HPDE6-E6E7 (cell line): ENCODE measurements around the gene RASD1.

ENCODE experiments used
- DNase-seq: peaks from one replicate; pipeline ENCODE4 v3.0.0; 2011; ENCODE audit warnings: missing footprints; ENCODE audit errors: extremely low spot score

Gene RASD1

DNA sequence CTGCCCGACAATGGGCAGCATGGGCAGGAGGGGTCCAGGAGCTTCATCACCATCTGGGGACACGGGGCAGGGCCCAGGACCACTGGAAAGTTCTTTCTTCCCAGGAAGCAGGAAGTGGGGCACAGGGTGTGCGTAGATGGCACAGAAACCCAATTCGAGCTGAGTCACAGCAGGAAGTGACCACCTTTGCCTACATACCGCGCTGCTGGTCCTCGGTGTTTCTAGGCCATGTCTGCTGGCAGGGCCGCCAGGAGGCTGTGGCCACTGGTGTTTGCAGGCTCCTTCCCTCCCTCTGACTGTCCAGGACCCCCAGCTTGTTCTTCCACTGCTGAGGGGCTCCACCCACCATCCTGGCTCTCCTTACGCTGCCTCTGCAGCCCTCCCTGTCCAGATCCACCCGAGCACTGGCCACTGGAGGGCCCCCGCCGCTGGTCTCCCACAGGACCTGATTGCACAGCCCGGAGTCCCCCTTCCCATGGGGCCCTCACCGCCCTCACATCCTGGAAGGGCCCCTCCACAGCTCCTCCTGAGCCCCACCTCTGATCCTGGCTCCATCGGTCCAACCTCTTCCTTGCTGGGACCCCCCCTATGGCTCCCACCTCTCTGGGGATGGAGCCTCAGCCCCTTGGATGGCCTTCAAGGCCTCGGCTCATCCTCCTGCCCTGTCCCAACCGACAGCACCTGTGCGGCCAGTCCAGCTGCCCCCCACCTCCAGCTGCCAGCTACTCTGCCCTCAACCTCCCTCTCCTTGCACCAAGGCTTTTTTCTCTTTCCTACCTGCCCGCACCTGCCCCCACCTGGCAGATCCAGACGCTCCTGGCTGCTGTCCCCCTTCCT lies 14.5 kb upstream of the RASD1 start:
- no peak for DNase-seq

DNA sequence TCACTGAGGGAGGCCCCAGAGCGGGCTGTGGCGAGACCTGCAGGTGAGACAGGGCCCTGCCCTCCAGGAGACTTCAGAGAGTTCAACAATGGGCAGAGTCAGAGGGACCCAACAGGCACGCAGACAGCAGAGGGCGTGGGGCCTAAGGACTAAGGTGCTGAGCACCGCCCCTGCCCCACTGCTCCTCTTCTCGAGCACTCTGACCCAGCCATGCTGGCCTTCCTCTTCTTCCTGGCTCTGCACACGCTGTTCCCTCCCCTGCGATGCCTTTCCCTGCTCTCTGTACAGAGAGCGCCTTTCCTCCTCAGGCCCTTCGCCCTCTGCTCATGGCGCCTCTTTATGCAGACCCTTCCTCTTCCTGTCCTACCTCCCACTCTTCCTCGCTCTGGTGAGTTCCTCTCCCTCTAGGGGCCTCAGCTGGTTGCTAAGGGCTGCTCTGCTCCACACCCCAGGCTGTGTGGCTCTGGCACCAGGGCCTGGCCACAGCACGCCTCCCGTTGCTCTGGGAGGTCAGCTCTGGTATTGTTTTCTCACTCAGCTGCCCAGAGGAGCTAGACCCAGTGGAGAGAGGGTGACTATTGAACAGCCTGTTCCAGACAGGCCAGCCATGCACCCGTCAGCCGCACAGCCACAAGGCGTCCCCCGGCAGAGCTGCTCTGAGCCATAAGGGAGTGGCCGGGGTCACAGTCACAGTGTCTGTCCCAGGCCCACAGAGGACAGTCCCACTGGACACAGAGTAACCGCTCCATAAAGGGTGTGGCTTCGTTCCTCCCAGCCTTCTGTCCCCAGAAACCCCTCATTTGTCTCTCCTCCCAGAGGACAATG lies 13.6 kb upstream of the RASD1 start:
- no peak for DNase-seq

DNA sequence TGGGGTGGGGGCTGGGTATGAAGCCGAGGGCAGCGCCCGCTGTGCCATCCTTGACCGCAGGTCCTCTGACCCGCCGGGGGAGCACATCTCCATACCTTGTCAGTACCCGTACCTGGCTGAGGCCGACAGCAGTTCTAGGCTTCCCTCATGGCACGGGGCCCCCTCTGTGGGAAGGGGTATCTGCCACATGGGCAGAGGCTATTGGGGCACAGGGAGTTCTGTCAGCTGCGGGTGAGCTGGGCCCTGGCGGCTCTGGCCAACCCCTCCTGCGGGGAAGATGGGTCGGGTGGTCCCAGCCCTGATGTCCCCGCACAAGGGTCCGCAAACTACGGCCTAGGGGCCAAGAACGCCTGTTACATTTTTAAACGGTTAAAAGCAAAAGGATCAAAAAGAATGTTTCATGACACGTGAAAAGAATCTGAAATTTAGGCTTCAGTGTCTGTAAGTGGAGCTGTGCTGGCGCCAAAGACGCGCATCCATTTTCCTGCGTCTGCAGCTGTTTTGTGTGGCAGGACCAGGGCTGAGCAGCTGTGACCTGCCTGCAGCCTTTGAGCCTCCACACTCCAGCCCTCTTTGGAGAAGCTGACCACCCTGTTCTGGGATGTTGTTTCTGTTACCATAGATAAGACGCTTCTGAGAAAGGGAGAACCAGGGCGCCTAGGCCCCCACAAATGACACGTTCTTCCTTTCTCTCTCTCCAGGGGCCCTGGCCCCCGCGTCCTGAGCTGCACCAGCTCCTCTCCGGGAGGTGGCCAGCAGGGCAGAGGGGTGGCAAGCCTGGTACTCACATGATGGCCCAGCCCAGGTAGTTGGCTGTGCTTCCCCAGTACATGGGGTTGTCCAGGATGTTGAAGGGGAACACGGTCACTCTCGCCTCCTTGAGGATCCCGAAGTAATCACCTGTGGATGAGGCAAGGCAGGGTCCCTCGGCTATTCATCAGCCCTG lies 12.7 kb upstream of the RASD1 start:
- DNase-seq = no peak

DNA sequence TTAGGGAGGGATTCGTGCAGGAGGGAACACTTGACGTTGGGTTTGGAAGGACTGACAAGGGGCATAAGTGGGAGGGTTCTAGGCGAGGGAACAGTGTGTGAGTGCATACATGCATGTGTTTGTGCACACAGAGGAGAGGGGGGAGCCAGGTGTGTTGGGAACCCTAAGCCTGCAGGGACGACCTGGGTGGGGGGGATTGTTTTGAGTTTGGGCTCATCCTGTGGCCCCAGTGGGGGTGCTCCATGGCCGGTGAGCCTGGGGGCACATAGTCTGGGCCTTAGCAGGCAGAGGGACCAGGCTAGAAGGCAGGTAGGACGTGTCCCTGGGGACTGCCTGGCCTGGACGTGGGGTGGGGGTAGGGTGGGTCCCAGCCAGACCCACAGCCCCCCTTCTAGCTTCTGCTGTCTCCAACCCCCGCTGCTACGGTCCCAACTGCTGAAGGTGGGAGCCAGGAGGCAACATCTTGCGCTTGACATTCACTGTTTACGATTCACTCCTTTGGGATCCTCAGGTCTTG lies 11.9 kb upstream of the RASD1 start:
- DNase-seq = no peak

DNA sequence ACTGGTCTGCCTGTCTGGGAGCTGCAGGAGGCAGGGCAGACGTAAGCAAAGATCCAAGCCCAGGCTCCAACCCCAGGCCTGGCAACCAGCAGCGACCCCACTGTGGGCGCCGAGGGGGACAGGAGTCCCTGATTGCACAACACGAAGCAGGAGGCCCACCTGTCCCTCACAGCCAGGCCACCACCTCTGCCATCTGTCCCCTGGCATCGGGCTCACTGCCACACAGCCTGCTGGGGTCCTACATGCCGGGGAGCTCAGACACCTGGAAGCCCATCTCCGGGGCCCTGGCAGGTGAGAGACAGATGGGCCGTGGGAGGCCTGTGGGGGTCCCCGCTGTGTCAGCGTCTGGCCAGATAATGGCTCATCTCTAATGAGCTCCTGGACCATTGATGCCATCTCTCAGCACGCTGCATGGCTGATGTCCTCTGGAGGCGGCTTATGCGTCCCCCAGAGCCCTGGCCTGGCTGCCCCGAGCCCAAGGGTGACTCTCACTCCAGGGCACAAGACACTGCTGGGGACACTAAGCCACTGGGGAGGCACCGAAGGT lies 11.3 kb upstream of the RASD1 start:
- DNase-seq = no peak

DNA sequence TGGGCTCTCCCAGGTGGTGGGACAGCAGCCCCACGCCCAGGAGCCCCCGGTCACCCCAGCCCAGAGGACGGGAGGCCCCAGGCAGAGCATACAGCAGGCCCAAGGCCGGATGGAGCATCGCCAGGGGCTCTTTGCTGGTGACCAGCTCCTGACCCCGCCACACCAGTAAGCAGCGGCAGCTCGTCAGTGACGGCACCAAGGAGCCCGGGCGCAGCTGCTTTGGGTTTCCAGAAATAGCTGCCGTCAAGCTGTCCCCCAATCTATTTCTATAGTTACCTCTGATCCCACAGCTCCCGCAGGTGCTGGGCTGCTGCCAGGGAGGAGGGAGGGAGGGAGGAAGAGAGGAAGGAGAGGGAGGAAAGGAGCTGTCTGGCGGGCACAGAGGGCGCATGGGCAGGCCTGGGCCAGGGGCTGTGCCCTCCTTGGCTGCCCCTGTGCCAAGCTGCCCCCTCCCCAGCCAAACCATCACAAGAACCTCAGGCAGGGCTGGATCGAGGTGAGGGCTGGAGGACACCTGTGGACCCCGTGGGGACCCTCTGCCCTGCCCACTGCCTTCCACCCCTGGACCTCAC lies 10.8 kb upstream of the RASD1 start:
- DNase-seq = no peak

DNA sequence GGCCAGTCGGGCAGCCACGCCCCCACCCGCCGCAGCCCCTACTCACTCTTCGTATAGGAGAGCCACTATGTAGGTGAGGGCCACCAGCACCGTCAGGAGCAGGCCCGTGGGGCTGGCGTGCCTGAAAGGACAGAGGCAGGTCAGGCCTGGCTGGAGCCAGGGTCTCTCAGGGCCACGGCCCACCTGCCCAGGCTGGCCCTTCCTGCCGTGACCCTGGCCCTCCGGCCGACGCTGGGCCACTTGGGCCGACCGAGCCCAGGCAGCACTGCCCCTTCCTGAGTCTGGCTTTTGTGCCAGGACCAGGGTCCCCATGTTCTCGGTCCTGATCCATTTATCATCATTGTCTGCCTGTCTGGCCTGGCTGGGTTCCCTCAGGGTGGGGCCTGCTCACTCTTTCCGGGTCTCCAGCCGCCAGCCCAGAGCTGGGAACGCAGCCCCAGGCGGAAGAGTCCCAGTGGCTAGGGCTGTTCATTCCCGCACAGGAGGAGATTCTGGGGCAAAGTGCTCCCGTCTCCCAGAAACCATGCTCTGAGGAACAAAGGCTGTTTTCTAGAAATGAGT lies 10.1 kb upstream of the RASD1 start:
- no peak for DNase-seq

DNA sequence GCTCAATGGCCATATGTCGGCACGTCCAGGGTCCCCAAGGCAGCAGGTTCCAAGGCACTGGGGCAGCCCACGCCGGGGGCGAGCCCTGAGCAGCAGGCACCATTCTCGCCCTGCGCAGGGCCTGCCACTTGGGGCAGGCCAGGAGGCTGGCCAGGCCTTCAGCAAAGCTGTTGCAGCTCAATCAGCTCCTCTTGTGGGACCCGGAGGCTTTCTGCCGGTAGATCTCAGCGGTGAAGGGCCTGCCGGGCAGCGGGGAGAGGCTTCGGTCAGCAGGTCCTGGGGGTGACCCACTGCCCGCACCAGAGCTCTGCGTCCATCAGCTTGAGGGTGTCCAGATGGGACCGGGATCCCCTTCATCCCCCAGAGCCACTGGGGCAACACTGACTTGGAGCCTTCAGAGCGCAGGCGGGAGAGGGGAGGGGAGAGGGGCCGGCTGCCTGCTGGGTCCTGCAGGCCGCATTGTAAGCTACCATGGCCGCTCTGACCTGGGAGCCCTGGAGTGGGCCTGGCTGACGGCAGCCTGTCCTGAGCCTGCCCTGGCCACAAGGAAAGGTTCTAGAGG lies 9.5 kb upstream of the RASD1 start:
- DNase-seq = no peak

DNA sequence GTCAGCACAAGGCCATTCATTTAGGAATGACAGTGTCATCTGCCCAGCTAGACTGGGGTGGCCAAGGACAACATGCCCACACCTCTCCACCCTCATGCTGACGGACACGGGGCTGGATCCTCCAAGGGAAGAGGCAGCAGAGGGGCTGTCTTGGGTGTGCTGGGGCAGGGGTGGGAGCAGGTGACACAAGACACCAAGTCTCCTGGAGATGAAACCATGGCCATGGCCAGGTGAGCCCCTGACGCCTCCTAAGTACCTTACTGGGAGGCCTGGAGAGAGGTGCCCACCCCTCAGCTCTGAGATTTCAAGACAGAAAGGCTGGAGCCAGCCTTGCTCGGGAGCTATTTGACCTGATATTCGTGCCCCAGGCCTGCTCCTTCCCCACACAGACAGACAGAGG lies 9.0 kb upstream of the RASD1 start:
- no peak for DNase-seq

DNA sequence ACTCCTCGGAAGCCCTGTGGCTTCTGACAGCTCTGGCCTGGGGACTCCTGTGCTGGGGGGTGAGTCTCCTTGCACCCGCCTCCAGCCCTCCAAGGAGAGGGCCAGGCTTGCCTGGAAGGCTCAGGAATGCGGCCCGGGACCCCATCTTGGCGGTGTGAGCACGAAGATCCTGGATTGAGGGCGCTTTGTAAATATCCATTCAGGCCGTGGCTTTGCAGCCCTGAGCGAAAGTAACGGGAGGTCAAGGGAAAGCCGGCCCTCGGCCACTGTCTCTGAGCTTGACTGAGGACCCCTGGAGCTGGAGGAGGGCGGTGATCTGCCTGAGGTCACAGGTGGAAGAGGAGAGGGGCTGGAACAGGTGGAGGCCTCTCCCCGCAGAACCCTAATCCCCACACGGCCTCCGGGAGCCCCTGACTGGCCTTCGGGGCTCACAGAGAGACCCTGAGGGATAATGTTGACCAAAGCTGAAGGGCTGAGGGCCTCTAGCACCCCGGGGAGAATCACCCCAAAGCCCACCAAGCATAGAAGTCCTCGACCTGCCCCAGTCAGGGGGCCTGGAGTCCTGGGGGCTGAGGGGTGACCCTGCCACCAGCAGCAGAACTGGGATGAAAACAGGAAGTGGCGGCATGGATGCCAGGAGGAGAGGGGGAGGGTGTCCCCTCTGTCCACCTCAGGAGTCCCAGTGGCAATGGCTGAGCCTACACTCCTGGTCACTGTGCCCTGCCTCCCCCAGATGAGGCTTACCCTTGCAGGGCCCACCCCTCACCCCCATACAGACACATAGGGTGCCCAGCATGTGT lies 8.3 kb upstream of the RASD1 start:
- DNase-seq = no peak

DNA sequence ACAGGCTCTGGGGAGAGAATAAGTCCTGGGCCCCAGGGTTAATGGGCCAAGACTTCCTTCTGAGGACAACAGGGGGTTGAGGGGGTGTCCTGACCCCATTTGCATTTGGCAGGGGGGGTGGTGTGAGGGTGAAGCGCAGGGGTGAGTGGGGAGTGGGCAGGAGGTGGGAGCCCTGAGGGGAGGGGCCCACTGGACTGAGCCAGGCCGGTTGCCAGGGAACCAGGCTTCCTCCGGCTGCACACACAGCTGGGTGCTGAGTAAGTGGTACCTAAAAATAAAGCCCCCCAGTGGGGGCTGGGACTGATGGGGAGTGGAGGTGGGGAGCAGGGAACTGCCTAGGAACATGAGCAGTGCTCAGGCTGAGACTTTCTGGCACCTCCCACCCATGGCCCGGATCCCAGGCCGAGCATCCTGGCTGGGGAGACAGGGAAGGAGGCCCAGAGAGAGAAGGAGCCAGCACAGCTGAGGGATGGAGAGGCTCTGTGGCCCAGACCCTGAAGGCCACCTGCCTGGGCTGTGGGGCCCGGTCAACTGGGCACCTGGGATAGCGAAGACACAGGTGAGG lies 7.5 kb upstream of the RASD1 start:
- no peak for DNase-seq

DNA sequence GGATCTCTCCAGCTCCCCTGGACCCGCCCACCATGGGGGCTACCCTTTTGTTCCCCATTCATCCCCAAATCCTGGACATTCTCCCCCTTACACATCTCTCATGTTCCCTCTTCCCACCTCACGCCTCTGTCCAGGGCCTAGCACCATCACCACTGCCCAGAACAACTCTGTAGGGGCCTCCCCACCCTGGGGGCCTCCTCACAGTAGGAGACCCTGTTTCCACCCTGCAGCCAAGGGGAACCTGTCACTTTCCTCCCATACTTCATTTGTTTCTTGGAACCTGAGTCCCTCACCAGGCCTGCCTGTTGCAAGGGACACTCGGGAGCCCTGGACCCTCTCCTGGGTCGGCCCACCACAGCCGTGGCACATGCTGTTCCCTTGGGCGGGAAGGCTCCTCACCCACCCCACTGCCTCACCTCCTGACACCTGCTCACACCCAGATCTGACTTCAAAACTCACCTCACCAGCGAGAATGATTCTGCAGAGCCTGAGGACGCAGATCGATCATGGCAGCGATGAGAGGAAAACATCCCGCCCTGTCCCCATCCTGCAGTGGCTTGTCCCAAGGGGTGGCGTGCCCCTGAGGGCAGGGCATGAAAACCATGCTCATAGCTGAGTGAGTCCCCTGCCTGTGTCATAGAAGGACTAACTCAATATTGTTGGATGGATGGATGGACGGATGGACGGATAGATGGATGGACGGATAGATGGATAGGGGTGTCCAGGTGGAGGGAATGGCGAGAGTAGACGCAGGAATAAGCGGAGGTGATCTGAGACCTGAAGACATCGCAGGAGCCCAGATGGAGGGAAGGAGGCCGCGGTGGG lies 6.8 kb upstream of the RASD1 start:
- DNase-seq = no peak

DNA sequence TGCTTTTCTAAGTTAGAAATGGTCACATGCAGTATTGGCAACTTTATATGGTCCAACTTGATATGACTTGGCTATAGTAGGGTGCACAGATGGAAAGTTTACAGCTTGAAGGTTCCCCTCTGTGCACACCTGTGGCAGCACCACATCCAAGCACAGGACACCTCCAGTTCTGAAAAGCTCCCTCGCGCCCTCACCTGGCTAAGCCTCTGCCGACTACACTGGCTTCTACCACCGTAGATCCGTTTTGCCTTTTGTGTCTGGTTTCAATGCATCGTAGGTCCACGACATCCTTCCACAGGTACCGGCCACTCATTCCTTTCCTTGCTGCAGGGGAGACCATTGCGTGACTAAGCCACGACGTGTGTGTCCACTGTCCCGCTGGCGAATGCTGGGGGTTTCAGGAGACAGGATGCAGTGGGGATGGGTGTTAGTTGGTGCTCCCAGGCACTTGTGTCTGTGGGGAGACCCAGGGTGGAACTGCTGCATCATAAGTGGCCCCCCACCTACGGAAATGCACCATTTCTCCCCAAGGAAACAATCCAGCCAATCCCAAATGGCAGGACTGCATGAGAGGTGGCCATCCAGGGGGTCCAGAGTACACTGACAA lies 4.9 kb upstream of the RASD1 start:
- DNase-seq = no peak

DNA sequence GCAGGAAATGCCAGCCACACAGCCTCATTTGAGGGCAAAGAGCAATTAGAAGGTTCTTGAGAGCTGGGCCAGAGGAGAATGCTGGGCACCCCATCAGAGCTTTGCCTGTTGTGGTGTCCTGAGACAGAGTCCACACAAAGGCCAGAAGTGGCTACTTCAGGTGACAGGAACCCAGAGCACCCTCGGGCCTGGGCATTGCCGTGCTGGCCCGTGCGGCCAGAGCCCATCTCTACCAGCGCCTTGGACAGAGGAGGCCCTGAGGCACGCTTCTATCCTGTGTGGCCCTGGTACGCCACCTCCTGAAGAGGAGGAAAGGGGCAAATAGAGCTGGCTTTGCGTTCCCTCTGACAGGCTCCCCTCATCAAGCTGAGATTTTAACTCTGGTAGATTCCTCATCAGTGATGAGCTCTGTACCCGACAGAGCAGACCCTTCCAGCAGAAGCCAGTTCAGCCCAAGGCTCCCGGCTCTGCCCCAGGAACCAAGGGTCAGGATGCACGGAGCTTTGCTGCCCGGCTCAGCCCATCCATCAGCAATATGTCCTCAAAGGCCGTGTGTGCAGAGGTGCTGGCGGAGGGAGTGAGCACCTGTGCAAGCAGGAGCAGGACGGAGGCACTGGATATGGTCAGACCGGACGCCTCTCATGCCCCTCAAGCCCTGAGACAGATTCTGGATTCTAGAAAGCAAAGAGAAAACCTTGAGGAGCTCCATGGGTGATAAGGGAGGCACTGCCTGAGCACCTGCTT lies 3.4 kb upstream of the RASD1 start:
- no peak for DNase-seq

DNA sequence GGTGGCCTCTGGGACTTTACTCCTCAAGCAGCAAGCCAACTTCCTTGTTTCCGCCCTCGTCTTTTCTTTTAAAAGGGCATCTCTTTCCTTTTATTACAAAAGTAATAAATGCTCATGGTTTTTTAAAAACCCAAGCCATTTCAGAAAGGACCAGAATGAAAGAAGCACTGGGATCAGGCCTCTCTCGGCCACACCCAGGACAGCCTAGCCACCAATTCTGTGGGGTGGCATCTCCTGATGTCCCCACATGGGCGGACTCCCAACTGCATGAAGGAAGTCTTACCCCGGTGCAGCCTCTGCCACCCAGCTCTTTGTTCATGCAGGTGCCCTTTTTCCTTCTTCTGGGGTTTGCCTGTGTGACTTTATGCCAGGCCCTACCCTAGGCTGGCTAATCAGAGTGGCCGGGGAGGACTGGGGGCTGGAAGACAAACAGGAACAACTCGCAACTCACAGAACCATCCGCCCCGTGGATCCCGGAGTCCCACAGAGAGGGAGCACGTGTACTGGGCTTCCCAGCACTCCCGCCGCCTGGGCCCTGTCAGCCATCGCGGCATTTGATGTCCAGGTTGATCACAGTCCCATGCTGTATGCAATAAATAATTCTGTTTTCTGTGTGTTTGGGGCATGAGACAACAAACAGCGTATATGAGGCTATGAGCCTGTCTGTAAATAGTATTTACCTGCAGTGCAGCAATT lies 2.6 kb upstream of the RASD1 start:
- no peak for DNase-seq

DNA sequence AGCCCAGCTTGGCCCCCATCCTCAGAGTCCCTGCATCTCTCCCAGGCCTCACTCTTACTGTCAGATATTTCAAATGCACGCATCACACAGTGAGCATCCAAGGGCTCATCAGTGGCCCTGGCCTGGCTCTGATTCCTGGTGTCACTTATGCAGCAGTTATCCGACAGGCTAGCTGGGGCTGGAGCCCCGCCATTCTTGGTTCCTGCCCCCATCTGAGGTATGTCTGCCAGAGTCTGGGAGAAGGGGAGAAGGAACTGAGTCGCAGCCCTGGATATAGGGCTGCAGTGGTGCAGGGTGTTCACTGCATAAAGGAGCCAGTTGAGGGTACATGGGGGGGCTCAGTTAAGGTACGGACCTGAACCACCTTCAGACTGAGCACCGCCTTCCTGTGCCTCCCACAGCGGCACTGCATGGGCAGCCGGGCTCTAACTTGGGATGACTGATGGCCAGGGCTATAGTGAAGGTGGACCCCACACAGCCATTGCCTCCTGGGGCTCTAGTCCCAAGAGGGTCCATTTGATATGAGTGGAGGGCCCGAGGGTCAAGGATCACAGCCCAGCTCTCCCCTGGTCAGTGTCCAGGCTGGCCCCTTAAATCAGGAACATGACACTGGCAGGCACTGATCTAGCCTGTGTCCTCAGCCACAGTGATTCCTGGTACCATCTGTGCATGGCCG lies 1.8 kb upstream of the RASD1 start:
- no peak for DNase-seq
